GM19025 (cell line): ENCODE data around the gene DTNB.

Experiments used
- ATAC-seq: cut with Tn5 transposase; IDR thresholded peaks from one replicate; pipeline ENCODE4 v1.9.1; 2021; ENCODE audit warnings: mild to moderate bottlenecking, low read depth, moderate library complexity; ENCODE audit not compliant: unreplicated experiment

DTNB gene

DNA sequence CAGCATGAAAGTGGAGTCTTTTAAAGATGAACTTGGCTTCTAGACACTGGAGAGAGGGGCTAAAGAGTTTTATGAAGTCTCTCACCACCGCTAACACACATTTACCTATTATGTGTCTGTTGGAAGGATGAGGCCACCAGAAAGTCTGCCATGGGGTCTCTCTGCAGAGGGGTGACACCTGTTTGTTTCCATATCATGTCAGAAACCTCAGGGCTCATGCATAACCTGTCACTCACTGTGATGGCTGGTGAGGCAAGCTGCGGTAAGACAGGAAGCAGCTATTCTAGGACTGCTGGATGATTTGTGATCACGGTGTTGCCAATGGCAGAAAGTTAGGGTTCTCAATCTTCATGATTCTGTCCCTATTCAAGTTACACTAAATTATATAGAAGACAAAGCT, 270.9 kb downstream of the DTNB start:
- ATAC-seq = peak; percentile 52

DNA sequence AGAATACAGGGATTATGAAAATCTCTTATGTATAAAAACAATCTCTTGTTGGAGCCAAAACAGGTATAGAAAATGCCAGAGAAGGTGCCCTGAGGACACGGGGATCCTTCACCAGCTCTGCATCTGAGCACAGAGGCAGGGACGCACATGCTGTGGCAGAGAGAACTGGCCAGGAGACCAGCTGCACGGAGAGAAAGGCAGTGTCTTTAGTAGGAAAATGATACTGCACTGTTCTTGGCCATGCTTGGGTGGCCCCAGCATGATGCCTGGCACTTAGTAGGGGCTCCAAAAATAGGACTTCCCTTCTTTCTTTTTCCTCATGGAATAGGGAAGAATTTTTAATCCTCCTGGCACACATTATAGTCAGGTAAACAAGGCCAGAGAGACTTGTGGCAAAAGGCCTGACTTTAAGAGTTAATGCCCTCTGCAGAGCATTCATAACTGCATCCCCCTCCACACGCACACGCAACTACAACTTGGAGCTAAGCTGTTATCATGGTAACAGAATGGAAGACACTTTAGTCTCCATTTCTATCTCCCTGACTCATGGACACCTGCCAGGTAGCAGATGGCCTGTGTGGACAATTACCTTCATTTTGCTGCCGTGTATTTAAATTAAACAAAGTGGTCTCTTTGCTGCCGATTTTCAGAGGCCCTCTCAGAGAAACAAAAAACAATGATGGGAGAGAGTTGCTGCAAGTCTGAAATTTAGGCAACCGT, 271.9 kb downstream of the DTNB start:
- no peak for ATAC-seq

DNA sequence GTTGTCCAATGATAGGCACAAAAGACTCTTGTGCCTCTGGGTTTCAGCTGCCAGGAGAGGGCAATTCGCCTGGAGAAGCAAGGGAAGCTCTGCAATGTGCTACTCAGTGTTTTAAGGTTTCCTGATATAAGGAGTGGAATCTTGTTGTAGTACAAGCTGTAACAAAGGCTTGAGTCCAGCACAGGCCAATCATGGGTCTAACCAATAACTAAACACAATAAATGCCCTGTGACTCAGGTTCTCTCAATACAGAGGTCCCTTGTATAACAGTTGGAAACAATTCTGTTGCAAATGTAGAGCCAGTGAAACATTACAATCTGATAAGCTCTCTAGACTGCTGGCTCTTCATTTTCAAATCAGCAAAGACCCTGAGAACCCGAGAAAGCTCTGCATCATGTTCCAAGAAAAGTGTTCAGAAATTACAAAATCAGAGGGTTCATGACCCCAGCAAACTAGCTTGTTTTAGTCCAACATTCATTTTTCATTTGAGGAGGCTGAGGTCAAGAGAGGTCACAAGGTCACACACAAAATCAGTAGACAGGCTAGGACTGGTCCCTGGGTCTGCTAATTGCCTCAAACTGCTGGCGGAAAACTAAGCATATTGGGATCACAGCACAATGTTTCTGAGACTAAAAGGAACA, 272.7 kb downstream of the DTNB start:
- no peak for ATAC-seq

DNA sequence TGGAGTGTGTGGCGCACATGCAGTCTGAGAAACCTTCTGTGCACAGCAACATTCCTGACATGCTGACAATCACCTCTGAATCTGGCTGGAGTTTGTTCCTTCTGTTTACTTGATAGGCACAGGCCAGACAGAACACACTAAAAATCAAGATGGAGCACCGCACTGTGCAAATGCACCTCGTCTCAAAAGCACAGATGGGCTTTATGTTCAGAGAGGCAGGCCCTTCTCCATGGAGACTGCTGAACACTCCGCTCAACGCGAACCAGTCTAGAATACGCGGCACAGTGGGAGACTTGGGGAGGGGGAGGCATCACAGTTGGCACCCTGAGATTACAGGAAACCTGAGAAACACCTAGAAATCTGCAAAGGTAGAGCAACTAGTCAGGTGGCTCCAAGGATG, 273.2 kb downstream of the DTNB start:
- no peak for ATAC-seq

DNA sequence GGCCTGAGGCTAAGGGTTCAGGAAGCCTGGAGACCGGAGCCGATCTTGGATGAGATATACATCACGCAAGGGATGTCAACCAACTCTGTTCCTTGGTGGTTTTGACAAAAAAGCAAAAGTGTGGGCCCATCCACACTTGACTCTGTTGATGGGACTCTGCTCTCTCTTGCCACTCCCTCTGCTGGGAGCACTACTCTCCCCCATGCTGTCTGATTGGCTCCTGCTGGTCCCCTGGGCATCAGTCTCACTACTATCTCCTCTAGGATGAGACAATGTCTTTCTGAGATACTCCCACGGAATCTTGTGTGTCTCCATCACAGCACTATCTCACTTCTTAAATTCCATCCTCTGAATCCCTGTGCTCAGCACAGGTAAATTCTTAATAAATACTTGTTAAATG, 274.8 kb downstream of the DTNB start:
- ATAC-seq = no peak

DNA sequence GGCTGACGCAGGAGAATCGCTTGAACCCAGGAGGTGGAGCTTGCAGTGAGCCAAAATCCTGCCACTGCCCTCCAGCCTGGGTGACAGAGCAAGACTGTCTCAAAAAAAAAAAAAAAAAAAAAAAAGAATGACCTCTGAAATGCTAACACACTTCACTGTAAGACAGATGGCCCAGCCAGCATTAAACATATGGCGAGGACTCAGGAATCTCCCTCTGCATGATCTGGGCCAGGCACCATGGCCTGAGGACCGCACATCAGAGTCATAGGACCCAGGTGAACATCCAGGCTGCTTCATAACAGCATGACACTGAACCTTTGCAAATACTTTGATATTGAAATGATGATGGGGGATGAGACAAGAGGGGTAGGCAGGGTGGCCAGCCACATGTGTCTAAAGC, 275.6 kb downstream of the DTNB start:
- ATAC-seq = no peak

DNA sequence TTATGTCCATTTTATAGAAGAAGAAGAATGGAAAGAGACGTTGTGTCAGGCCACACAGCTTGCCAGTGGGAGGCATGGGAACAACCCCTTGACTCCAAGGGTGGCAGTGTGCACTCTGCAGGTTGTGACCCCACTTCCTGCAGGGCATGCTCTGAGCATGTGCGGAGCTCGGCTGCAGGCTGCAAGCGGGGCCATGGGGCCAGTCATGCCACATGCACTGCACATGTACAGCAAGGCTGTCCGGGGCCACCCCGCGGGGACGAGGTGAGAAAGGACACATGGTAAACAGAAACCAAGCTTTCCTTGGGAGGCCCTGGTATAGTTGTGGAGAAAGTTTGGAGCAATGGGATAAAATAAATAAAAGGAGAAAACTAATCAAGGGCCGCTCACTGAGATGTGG, 284.2 kb downstream of the DTNB start:
- ATAC-seq = no peak

DNA sequence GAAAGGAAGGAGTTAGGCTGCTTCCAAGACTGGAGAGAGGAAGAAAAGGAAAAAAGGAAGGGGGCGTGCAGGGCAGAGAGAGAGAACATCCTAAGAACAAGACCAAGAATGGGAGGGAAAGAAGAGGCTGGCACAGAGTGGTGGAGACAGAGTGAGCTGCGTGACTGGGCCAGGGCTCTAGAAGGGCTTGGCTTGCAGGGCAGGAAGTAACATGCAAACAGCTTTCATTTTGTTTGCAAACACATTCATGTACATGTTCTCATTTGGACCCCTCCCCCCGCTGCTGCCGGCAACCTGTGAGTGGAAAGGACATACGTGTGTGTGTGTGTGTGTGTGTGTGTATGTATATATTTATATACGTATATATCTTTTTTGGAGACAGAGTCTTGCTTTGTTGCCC, 284.9 kb downstream of the DTNB start:
- ATAC-seq = no peak

DNA sequence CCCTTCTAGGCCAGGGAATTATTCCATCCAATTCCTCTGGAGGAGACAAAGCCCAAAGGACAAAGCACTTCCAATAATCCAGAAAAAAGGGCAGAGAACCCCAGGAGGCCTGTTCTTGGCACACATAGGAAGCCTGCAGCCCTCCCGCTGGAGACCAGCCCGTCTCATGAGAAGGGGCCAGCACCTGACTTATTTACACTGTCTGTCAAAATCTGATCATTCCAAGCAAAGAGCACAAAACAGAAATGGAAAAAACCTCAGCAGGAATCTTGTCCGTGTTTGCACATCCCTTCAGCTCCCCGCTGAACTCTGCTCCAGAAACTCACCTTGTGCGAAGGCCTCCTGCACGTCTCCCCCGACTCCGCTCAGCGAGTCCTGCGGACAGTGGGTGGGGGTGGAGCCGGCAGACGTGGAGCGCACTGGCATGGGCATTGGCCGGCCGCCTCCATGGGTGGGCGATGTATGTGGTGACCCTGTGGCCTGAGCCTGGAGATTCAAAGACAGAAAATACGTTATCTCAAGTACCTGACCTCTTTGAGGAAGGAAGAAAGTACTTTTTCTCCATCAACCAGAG, 285.4 kb downstream of the DTNB start:
- ATAC-seq = no peak

DNA sequence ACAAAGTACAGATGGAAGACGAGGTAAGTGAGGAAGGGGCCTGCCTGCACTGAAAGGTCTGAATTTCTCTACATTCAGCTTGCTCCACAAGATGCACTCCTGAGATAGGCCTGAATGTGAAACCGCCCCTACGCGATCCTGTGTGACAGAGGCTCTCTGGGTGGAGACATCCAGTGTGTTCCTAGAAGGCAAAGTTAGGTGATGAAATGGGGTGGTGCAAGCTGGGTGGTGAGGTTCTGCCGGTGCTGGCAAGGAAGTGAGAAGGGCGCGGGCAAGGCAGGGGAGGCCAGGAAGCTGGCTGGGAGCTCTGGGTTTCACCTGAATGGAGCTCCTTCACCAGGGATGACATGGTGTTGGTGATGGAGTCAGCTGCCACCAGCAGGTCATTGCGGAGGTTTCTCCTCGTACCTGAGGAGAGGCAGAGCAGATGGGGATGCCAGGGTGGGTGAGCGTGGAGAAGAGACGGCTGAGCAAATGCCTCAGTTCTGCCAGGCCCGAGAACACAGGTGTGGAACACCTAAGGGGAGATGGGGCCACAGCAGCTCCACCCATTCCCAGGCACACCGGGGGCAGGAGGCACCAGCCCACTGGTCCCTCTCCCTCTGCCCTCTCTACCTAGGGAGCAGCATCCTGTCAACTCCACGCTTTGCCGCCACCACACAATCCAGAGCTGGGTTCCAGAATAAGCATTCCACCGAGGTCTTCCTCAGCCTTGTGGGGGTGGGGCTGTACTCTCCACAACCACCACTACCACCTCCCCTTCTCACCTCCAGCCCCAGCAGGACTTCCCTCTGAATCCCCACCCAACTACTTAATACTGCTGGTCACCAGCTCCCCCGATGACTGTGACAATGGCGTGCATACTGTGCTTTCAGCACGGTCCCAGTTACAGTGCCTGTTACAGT, 286.2 kb downstream of the DTNB start:
- no peak for ATAC-seq

DNA sequence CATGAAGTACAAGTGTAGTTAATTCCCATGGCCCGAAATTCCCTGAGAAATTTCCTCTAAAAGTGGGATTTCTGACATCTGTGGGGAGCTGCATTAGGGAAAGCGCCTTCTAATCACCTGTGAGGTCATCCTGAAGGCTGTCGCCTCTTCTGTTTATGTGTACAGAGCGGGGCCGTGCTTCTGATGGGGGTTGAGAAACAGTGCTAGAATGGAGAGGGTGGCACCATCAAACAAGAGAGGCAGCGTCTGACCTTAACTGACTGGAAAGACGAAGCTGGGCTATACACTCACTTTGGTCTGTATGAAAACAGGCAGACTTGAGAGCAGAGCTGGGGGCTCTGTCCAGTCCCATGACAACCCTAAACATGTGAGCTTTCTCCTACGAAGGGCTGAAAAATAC, 287.5 kb downstream of the DTNB start:
- no peak for ATAC-seq

DNA sequence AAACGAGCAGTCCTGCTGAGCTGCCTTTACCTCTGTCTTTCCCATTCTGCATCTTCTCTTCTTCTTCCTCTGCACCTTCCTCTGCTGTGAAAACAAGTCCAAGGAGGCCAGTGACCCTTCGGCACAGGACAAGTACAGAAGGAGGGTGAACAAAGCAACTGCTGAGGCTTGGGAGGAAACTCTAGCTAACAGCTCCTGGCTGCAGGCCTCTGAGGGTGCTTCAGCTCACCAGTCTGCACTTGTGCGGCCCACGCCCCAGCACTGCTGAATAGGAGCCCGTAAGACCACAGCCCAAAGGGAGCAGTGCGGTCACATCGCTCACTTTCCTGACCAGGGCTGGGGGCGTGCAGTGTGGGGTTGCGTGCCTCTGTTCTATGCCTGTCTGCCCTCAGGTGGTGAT, 289.6 kb downstream of the DTNB start:
- no peak for ATAC-seq

DNA sequence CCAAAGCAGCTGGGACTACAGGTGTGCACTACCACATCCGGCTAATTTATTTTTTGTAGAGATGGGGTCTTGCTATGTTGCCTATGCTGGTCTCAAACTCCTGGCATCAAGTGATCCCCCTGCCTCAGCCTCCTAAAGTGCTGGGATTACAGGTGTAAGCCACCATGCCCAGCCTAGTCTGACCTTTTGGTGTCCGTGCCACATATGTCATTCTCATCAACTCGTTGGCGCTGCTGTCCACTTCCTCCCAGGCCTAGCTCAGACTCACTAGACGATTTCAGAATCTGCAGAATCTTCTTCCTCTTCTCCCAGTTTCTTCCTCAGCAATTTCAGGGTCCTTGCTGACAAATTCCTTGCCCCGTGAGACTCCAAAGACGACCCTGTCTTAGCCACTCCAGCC, 291.9 kb downstream of the DTNB start:
- ATAC-seq = no peak

DNA sequence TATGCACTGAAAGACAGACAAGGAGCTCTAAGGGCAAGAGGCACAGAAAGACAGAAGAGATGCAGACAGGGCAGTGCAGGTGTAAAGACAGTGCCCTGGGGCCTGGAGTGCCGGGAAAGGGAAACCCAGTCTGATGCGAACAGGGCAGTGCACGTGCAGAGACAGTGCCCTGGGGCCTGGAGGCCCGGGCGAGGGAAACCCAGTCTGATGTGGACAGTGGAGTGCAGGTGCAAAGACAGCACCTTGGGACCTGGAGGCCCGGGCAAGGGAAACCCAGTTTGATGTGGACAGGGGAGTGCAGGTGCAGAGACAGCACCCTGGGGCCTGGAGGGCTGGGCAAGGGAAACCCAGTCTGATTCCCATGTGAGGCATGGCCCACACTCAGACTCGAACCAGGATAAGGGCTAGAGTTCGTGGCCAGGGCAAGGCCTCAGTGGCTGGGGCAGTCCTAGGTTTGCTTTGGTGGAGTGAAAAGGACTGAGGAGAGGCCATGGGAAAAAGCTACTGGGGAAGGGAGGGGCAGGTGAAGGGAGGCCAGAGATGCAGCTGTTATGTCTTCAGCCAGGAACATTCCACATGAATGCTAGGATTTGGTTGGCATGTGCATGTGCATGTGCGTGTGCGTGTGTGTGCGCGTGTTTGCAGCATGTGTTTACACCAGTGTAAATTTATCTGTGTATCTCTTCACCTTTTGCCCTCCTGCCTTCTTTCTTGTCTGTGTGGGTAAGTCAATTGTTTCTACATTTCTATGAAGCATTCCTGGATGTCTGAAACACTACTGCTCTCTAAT, 292.6 kb downstream of the DTNB start:
- ATAC-seq = no peak

DNA sequence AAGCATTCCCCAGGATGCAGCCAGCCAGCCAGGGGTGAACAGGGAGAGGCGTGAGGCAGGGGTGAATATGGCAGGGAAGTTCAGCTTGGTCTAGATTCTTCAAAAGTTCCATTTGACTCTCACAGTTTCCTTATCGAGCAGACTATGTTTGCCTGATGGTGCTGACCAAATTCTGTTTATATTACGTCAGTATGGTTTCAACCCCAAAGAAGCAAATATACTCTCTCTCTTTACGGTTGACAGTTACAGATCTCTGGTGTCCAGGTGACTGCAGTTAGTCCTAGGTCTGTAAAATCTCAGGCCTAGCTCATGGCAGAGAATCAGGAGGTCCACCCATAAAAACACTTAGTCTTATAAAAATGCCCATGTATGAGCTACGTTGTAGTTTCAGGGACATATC, 293.4 kb downstream of the DTNB start:
- ATAC-seq = no peak

DNA sequence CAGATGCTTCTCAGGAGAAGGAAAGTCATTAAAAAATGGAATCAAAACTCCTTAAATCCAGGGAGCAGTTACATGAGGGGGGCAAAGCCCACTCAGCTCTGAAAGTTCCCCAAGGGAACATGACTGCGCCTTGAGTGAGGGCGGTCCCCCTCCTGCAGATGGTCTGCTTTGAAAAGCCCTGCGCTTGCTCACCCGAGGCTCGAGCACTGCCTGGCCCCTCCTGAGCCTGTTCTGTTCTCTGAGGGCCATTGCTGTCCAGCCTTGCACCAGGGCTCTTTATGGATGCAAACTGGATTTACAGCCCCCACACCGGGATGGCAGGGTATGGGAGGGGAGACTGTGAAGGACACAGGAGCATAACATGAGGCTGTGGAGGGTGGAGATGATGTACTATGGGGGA, 293.8 kb downstream of the DTNB start:
- ATAC-seq = no peak

DNA sequence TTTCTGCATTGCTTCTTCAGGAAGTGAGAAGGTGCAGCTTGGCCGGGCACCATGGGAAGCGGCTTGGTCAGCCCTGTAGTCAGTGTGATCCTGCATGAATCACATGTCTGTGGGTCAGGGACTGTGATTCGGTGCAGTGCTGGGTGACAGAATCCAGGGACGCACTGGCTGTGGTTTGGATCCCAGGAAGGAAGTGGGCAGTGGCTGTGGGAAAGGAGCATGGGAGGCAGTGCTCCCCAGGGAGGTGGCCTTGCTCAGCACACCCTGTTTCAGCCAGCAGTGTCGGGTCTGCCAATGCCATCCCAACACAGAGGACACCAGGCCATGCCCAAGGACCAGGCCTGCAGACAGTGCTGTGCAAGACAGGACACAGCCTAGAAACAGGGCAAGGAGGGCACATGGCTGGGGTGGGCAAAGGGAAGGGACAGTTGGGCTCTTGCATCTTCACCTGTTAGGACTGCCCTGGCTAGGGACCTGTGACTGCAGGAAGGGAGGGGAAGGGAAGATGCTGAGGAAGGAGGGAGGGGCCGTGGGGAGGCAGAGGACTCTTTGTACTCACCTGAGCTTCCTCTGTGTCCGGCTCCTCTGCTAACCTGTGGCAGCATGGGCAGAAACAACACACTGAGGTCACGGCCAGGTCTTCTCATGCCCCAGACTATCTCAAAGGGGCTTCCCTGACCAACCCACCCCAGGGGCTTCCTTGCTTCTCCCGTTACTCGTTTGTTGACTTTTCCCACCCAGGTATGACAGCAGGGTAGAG, 294.5 kb downstream of the DTNB start:
- no peak for ATAC-seq

DNA sequence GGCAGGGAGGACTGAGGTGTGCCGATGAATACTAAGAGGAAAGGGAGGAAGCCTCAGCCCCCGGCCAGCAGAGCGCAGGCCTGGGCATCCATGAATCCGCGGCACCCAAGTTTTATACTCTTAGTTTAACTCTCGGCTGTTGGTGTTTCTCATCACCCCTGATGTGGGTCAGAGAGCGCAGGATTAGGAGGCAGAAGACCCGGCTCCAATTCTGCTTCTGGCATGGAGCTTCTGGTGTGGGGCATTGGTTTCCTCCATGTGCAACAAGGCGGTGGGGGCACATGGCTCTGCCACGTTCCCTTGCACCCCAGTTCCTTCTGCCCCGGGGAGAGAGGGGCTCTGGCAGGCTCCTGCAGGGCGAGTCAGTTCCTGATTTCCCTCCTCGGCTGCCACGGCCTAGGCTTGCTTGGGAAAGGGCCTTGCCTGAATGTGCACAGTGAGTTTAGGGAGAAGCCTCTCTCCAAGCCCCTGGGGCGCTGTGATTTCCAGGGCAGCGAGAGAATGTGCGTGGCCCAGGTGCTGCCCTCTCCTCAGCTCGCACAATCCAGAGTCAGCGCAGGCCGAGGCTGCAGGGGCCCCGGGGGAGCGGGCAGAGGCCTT, 295.5 kb downstream of the DTNB start:
- no peak for ATAC-seq
